IPS-NIHi7 (cell line): Measurements from ENCODE around the gene BICDL1.

Experiments used
- DNase-seq: peaks from one replicate; pipeline ENCODE4 v3.0.0; 2012; ENCODE audit warnings: mixed read lengths; ENCODE audit errors: extremely low spot score

The BICDL1 gene

DNA sequence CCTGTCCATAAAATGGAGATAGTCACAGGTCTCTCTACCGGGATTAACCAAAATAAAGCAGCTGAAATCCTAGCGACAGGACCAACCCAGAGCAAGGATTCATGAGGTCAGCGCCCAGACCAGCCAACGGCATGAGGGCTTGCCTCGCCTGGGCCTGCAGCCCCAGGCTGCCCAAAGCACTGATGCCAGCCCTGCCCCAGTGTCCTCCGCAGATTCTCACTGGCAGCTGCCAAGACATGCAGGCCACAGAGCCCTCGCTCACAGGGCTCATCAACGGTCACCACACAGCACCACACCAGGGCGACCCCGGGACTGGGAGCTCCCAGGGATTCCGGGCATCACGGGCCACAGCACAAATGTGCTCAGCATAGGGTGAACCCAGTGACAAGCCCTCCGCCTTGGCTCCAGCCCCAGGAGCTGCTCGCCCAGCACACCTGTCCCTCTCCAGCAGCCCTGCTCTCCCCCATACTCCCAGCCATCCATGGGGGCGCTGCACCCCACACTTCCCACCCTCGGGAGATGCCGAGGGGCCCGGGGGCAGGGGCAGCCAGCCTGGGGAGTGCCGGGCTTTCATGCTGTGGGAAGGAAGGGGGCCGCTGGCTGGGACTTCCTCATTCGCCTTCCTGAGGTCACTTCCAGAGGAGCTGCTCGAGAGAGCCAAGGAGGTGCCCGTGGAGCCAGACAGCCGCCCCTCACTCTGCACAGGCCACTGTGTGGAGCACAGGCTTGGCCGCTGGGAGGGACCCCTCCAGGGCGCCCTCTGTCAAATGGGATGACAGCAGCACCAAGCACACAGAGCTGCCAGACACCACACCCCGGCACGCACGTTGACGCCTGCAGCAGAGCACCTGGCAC is 113.4 kb downstream of the BICDL1 start:
- DNase-seq = no peak

- DNase-seq = no peak
Observed at GRCh38 chr12:120103044-120103338, 114.0 kb downstream of the BICDL1 start.

GRCh38 chr12:120103371-120103770 is 114.3 kb downstream of the BICDL1 start:
- no peak for DNase-seq

GRCh38 chr12:120106151-120106550 is 117.1 kb downstream of the BICDL1 start:
- no peak for DNase-seq

GRCh38 chr12:120109570-120110267 is 120.7 kb downstream of the BICDL1 start:
- DNase-seq = no peak

DNA sequence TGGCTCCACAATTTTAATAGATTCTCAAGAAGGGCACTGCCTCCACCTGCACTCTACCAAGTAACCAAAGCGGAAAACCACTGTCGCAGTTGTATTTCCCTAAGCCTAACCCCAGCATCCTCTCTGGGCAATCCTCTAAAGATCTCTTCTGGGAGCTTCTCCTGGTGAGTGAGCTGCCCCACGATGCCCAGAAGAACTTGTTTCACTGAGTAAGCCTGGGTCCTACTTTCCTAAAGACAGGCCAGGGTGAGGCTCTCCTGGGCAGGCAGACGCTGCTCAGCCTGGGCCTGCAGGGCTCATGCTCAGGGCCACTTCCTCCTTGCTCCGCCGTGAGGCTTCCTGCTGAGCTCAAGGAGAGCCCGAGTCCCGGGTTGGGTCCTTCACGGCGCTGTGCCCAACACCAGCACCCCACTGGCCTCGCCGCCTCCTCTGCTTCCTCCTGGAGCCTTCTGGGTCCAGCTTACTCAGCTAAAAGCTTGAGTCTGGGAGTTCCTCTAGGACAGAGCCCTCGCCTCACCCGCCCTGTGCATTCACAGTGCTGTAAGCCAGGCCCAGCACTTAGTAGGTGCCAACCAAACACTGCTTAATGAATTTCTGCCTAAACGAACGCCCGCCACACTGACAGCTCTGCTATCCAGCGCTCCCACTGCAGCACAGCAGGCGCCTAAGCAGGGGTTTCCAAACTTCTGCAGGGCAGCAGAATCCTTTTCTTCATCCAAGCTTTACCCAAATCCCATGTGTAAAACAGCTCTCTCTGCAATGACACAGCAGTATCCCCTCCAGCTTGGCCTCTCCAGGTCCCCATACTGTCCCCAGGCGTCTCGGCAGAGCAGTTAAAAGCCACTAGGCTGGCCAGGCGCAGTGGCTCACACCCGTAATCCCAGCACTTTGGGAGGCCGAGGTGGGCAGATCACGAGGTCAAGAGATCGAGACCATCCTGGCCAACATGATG is 121.8 kb downstream of the BICDL1 start:
- peak; percentile 35 for DNase-seq

- DNase-seq = no peak
Observed at GRCh38 chr12:120115066-120115465, 126.0 kb downstream of the BICDL1 start.

- DNase-seq = peak; percentile 43
Observed at GRCh38 chr12:120115692-120116440, 126.8 kb downstream of the BICDL1 start.

DNA sequence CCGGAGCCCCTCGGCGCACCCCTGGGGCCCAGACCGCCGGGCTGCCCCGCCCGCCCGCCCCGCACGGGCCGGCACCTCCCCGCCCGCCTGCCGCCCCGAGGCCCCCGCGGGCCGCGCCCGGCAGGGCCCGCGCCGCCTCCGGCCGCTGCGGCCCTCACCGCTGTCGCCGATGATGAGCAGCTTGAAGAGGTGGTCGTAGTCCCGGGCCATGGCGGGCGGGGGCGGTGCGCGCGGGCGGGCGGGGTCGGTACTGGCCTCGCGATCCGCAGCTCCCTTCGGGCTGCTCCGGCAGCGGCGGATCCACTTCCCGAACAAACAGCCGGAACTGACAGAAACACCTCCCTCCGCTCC is 127.4 kb downstream of the BICDL1 start, which contains the start of gene RAB35:
Gene RAB35, minus strand, starts transcription at position 313 of the 351 bp plus-strand sequence. Its CDS starts 103 bp downstream, at position 210.
- no peak for DNase-seq

DNA sequence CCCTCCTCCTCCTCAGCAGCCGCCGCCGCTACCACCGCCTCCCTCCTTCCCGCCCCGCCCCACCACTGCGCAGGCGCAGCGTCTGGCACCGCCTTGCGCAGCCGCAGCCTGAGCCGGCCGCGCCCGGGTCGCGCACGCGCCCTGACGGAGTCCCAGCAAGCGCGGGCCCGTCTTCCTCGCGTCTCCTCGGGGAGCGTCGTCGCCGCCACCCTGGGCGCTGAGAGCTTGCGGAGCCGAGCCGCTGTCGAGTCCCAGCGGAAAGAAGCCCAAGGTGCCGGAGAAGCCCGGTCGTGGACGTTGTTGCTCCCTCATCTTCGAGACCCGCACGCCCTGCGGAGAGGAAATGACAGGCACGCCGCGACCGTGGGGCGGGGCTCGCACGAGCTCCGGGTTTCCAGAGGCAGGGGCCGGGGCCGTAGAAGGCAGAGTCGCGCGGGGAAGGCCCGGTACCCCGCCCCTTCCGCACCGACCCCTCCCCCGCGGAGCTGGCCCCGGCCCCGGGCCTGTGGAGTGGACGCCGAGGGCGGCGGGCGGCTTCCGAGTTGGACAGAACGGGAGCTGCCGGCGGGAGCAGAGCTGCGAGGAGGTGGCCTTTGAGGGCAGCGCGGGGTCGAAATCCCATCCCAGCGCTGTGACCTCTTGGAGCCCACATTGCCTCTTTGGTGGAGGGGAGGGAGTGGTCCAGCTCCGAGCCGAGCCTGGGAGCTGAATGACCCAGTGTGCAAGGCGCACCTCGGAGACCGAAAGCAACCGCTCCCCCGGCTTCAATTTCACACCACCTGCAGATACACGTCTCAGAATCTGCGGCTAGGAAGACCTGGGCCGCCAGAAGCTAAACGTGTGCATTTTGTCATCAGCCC is 128.0 kb downstream of the BICDL1 start:
- peak; percentile 98 for DNase-seq

DNA sequence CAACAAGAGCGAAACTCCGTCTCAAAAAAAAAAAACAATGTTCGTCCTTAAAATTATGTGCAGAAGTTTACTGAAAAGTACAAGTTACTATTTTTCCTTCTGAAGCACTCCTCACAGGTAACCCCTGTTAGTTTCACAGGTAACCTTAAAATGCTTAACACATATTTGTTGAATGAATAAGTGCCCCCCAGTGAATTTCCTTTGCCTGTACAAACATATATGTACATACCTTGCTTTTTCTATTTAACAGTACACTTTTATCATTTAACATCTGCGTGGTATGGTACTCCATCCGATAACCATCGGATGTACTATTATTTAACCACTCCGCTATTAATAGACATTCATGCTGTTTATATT is 128.9 kb downstream of the BICDL1 start:
- no peak for DNase-seq

DNA sequence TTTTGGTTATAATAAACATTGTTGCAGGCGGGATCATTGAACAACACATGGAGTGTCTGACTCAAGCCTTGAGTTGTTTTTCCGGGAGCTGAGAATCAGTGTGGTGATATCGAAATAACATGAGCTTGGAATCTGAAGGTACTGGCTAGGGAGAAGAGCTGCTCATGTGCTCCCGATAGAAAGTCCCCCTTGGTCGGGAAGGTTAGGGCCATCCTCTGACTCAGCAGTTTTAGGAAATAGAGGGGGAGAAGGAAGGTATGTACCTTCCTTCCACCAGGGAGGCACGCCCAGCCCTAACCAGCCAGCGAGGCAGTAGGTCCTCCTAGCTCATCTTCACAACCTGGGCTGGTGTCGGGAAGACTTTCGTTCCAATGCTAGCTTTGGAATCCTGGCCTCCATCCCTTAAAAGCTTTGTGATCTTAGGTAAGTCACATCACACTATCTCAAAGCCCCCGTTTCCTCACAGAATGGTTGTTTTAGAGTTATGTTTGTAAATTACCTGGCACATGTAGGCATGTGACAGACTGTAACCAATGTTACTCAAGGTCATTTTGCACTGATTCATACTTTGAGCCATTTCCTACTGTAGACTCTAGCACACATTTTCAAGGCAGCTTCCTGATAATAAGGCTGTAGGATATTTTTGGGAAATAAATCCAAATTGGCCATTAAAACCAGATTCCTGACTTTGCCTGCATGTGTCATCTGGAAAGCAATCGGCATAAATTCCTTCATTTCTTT is 129.5 kb downstream of the BICDL1 start:
- peak; percentile 77 for DNase-seq

GRCh38 chr12:120119271-120119973 is 130.4 kb downstream of the BICDL1 start:
- DNase-seq = no peak

DNA sequence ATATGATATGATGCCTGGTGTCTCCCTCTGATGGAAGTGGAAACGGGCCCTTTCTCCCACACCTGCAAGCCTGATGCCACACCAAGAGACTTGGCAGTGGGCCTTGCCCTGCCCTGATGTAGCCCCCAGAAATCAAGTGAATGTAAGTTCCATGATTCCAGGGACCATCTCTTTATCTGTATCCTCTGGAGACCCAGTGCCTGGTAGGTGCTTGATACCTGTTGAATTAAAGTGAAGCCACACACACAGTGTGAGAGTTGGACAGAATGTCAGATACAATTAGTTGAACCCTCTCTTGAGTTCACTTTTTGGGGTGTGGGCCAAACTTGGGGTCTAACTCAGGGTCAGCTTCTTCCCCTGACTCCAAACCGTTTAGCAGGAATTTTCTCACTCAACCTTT is 132.3 kb downstream of the BICDL1 start:
- no peak for DNase-seq

DNA sequence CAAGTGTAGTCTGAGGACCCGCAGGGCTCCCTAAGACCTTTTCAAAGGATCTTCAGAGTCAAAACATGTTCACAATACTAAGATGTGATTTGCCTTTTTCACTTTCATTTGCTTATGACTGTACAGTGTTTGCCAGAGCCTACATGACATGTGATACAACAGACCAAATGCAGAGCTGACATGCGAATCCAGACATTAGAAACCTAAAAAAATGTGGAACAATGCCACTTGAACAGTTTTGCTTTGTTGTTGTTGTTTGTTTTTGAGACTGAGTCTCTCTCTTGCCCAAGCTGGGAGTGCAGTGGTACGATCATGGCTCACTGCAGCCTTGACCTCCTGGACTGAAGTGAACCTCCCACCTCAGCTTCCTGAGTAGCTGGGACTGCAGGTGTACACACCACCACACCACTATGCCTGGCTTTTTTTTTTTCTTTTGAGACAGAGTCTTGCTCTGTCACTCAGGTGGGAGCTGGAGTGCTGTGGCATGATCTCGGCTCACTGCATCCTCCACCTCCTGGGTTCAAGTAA is 132.8 kb downstream of the BICDL1 start:
- no peak for DNase-seq

GRCh38 chr12:120125029-120125428 is 136.0 kb downstream of the BICDL1 start:
- DNase-seq = no peak

DNA sequence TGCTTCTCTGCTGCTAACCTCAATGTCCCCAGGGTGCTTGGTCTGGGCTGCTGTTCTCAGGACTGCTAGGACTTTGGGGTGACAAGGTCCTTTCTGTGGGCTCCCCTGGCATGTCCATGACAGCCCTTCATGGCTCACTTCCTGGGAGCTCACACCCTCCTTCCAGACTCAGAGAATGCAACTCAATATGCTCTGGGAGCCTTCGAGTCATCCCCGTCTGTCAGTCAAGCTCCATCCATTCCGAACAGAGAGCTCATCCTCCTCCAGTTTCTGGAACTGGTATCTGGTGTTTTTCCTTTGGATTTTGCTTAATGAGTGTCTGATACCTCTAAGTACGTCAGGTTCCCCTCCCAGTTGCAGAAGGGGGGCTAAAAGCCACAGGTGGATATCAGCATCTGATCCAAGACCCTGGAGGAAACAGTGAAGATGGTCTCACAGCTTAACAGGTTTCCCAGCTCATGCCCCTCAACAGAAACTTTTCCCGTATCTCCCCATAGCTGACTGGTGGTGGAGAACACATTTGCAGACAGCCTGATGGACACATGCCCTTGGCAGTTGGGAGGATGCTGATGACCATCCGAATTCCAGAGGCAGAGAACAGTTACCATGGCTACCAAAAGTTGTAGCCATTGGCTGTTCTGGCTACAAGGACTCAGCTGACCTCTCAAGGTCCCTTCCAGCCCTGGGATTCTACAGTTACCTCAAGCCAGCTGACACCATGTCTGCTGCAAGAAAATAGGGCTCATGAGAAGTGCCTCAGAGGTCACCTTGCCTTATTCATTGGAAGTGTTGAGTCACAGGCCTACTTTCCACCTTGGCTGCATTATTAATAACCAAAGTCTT is 137.0 kb downstream of the BICDL1 start:
- DNase-seq = no peak

DNA sequence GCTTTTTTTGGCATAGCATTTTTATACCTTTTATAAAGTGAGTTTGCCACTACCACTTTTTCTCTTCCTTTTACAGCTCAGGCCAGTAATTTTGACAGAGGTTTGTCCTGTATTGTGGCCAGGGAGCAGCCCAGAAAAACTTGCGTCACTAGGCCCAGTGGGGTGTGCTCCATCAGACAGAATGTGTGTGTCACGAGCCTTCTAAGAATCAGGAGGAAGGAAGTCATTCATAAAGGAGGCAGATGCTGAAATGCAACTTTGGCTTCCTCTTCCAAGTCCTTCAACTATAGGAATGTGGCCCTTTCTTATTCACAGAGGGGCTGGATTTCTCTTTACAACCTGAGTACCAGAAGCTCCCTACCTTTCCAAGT is 137.6 kb downstream of the BICDL1 start:
- DNase-seq = no peak
